Lower leg skin (tissue), 3 donors: ENCODE data around the gene ROBO1.

Experiments
- POLR2A ChIP-seq, 2 donors: fragments of 450-650 bp; IDR thresholded peaks; one replicate each; pipeline ENCODE4 v1.6.1; 2016 to 2017; ENCODE audit warnings: antibody characterized with exemption in 2 of 2, mild to moderate bottlenecking in 1 of 2, moderate library complexity in 1 of 2
- TF ChIP-seq, protein P1 (sequence below), 3 donors: fragments of 450-650 bp; IDR thresholded peaks; one replicate each; pipeline ENCODE4 v1.5.1; 2016; ENCODE audit warnings: antibody characterized with exemption in 3 of 3, mild to moderate bottlenecking in 3 of 3, moderate library complexity in 2 of 3

DNA sequence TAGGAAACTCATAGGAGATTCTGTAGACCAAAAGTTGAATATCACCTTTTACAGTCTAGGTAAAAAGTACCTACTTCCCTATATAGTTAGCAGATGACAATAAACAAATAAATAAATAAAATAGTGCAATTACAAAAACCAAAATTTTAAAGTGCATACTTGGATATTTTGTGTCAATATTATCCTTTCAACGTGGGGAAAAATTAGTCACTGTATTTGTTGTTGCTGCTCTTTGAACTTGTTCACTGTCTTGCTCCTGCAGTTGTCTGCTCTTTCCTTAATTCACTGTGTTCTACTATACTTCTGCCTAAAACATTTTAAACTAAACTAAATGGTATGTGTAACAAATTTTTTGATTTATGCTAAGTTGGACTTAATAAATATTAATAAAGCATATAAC lies 889.0 kb downstream of the ROBO1 start:
- no peak for TF ChIP-seq POLR2A (IDR thresholded peaks at IDR 0.05)
- TF ChIP-seq, protein P1, sequence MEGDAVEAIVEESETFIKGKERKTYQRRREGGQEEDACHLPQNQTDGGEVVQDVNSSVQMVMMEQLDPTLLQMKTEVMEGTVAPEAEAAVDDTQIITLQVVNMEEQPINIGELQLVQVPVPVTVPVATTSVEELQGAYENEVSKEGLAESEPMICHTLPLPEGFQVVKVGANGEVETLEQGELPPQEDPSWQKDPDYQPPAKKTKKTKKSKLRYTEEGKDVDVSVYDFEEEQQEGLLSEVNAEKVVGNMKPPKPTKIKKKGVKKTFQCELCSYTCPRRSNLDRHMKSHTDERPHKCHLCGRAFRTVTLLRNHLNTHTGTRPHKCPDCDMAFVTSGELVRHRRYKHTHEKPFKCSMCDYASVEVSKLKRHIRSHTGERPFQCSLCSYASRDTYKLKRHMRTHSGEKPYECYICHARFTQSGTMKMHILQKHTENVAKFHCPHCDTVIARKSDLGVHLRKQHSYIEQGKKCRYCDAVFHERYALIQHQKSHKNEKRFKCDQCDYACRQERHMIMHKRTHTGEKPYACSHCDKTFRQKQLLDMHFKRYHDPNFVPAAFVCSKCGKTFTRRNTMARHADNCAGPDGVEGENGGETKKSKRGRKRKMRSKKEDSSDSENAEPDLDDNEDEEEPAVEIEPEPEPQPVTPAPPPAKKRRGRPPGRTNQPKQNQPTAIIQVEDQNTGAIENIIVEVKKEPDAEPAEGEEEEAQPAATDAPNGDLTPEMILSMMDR (IDR thresholded peaks at IDR 0.05), result no peak
